GM19438 (cell line): ENCODE results near the gene GNRH2.
"Not testable (repeated sequence)": the region's sequence is repeated elsewhere in the genome, so short reads cannot be mapped to it uniquely, and the experiment has no call there.

Source experiments
- ATAC-seq: cut with Tn5 transposase; IDR thresholded peaks from one replicate; pipeline ENCODE4 v1.9.1; 2021; ENCODE audit warnings: low read depth; ENCODE audit not compliant: unreplicated experiment

Gene GNRH2

DNA sequence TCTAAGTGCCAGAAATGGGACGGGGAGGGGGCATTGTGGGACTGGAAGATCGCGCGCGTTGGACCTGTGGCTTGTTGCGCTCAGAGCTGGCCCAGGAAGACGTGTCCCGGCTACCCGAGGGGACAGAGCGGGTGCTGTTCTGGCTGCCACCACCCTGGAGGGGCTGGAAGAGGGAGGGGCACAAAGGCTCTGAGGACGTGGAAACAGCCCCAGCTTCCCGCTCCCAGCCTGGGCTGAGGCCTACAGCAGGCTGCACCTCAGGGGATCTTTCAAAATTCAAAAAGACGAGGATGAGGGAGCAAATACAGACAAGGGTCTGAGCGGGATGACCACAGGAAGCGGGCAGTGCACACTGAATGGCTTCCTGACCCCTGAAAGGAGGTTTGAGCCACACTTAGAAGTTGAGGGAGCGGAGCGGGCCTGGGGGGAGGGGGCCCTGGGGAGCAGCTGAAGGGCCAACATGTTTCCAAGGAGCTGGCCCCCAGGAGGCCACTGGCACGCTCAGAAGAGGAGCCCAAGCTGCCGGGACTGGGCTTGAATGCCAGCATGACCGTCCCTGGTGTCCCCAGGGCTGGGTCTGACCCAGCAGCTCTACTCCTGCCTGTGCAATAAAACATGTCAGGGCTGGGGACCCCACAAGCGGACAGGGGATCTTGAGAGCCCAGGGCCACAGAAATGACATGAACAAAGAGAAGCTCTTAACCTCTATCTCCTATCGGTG lies 29.3 kb downstream of the GNRH2 start:
- ATAC-seq = no peak

GRCh38 chr20:3073251-3073643 lies 29.8 kb downstream of the GNRH2 start:
- not testable (repeated sequence) for ATAC-seq

GRCh38 chr20:3074812-3075211 lies 31.4 kb downstream of the GNRH2 start:
- no peak for ATAC-seq

- not testable (repeated sequence) for ATAC-seq
Observed at GRCh38 chr20:3075315-3075714, 31.9 kb downstream of the GNRH2 start.

- ATAC-seq = no peak
Observed at GRCh38 chr20:3077618-3078134, 34.3 kb downstream of the GNRH2 start.

GRCh38 chr20:3080939-3081388 lies 37.5 kb downstream of the GNRH2 start:
- ATAC-seq = no peak

- ATAC-seq = no peak
Observed at GRCh38 chr20:3081641-3082040, 38.2 kb downstream of the GNRH2 start.

GRCh38 chr20:3082306-3082951 lies 39.0 kb downstream of the GNRH2 start:
- no peak for ATAC-seq

GRCh38 chr20:3082955-3083952 lies 39.8 kb downstream of the GNRH2 start:
- ATAC-seq = no peak

DNA sequence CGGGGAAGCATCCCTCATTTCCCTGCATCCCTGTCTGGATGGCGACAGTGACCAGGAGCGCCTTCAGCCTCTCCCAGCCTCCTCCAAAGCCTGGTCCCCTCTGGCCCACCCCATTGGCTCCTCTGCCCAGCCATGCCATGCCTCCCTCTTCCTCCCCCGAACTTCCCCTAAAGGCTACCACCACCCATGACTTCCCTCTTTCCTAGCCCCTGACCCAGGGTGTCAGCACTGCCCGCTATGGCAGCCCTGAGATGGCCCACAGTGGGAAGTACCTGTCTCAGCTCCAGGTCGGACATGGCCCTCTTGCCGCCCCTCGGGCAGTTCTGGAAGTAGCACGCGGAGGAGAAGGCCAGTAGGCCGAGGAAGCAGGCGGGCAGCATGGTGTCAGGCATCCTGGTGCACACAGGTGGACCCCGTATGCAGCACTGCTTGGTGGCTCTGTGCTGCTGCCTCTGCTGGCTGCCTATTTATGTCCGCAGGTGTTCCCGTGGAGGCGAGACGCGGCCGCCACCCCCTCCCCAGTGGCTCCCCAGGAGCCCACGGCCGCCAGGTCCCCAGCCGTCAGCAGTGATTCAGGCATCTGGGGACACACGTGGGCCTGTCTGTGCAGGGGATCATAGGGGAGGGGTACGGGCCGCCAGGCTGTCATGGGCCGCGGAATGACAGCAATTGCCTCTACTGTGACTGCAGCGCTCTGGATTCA lies 41.0 kb downstream of the GNRH2 start, which contains the start of gene AVP:
TSS of gene AVP (minus strand) at position 442 of the 703 bp plus-strand sequence. CDS start at position 392, 50 bp downstream.
- ATAC-seq = no peak

DNA sequence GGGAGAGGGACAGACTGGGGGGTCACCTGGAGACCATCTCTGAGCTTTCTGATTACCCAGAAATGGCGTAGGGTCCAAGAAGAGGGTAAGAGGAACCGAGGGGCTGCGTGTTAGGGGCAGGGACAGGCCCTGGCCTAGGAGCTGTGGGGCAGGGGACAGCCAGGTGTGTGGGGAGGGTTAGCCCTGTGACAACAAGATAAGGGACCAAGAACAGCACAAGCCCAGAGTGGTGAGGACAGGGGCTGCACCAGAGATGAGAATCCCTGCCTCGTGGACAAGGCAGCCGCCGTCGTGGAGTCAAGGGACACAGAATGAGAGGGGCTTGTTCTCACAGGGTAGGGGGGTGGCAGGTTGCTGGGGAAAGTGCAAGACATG lies 41.6 kb downstream of the GNRH2 start:
- no peak for ATAC-seq

- no peak for ATAC-seq
Observed at GRCh38 chr20:3085571-3086072, 42.2 kb downstream of the GNRH2 start.

GRCh38 chr20:3088031-3088430 lies 44.6 kb downstream of the GNRH2 start:
- no peak for ATAC-seq

DNA sequence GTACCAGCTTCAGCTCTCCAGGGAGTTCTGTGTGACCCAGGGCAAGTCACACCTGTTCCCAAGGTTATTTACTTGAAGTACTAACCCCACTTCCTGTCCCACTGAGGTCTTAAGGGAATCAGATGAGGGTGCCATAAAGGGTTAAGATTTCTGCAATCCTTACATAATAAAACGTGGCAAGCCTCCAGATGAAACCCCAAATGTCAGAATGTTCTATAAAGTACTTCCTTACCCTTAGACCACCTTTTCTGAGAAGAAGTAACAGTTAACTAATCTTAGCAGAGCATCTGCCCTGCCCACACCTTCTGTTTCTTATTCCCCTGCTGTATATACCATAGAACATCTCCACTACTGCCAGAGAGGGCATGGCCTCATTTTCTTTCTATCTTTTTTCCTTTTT lies 47.1 kb downstream of the GNRH2 start:
- ATAC-seq = no peak

GRCh38 chr20:3092611-3093379 lies 49.4 kb downstream of the GNRH2 start:
- ATAC-seq = no peak

DNA sequence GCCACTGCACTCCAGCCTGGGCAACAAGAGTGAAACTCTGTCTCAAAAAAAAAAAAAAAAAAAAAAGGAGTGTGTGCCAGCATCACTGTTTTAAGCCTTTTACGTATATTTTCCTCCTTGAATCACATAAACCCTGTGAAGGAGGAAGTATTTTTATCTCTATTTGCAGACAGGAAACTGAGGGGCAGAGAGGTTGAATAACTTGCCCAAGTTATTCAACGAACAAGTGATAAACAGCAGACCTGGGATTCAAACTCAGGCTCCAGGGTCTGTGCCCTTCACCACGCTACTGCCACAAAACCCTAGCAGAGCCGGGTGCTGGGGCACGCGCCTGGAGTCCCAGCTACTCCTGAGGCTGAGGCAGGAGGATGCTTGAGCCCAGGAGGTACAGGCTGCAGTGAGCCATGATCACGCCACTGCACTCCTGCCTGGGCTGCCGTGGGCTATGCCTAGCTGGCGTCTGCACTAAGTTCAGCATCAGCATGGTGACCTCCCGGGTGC lies 50.5 kb downstream of the GNRH2 start:
- no peak for ATAC-seq

DNA sequence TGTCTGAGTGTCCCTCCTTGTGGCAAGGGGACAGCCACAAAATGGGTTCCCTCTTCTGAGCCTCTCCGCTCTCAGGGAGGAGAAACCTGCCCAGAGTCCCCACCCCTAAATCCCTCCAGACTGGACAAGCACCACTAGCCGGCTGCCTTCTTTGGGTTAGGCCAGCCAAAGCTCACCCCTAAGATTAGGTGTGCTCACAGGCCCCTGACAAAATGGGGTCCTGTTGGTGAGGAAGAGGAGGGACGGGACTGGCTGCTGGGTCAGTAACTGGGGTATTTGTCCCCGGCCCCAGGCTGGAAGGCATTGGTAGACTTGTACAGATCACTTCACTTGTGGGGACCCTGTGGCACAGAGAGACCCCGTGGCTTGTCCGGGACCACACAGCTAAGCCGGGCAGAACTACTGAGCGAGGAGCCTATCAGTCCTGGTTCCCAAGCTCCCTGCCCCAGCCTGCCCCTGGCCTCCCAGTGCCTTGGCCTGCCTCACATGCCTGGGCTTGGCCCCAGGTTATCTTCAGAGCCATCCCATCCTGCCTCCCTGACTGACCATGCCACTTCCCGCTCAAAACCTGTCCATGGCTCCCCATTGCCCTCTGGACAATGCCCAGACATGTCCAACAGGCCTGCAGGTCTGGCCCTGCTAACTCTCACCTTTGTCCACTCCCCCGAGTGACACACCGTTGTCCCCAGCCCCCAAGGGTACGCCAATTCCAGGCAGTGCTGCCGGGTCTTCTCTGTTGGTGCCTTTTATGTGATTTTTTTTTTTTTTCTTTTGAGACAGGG lies 51.6 kb downstream of the GNRH2 start:
- ATAC-seq = no peak
